Measurements from ENCODE around the gene RB1.

RB1 gene

GRCh38 chr13:48518083-48518482 is 214.5 kb downstream of the RB1 start:
- in situ Hi-C loops (cut with HindIII; ENCODE audit: low sequenced_read_pairs), result no loop called here

- in situ Hi-C loops (cut with HindIII; ENCODE audit: low sequenced_read_pairs), result no loop called here
Observed at GRCh38 chr13:48526286-48526685, 222.7 kb downstream of the RB1 start.

GRCh38 chr13:48527955-48528354 is 224.4 kb downstream of the RB1 start:
- in situ Hi-C loops (cut with HindIII; ENCODE audit: low sequenced_read_pairs), result no loop called here

GRCh38 chr13:48528720-48529119 is 225.2 kb downstream of the RB1 start:
- in situ Hi-C loops (cut with HindIII; ENCODE audit: low sequenced_read_pairs), result no loop called here

GRCh38 chr13:48530833-48531232 is 227.3 kb downstream of the RB1 start:
- in situ Hi-C loops (cut with HindIII; ENCODE audit: low sequenced_read_pairs), result no loop called here

Measured in DLD1 (cell line).